DOHH2 (cell line): ENCODE measurements around the gene TMEM37.

Experiments
- CTCF ChIP-seq: fragments of 200-600 bp; sonication (generic); IDR thresholded peaks from one replicate; pipeline ENCODE4 v1.5.1; 2014; ENCODE audit warnings: antibody characterized with exemption, mild to moderate bottlenecking, low read depth, low read length; ENCODE audit not compliant: poor library complexity, severe bottlenecking
- EZH2phosphoT487 ChIP-seq: fragments of 200-600 bp; sonication (generic); IDR thresholded peaks from 2 replicates; pipeline ENCODE4 v1.6.1; 2017; ENCODE audit warnings: borderline replicate concordance, mild to moderate bottlenecking, antibody characterized with exemption, low read length, moderate library complexity, mixed read lengths

DNA sequence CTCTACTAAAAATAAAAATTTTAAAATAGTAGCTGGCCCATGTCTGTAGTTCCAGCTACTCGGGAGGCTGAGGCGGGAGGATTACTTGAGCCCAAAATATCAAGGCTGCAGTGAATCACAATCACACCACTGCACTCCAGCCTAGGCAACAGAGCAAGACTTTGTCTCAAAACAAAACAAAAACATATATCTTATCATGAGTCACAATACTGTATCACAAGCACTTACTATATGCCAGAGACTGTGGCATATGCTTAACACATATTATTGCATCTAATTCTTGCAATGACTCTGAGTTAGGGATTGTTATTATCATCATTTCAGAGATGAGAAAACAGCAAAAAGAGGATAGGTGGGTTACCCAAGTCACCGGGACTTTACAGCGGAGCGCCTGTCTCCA is 29.5 kb upstream of the TMEM37 start:
- TF ChIP-seq CTCF (no peak), EZH2phosphoT487 (no peak)
